GM19328 (cell line): ENCODE results near the gene TUBGCP4.

Experiments used
- ATAC-seq: cut with Tn5 transposase; IDR thresholded peaks from one replicate; pipeline ENCODE4 v1.9.1; 2021; ENCODE audit warnings: mild to moderate bottlenecking, moderate library complexity; ENCODE audit not compliant: unreplicated experiment

The TUBGCP4 gene

DNA sequence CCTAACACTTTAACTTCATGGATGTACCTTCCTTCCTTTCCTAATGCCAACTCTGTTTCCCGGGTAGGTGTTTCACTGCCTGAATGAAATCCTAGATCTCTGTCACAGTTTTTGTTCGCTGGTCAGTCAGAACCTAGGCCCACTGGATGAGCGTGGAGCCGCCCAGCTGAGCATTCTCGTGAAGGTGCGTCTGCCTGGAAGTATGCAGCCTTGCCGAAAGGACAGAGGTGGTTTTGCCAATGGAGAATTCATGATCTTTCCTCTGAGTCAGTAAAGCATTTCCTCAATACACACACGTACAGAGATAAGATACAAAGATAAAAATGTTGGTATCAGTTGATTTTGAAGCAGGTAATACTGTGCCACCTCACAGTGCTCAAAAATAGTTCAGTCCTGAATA lies 32.7 kb downstream of the TUBGCP4 start:
- no peak for ATAC-seq

DNA sequence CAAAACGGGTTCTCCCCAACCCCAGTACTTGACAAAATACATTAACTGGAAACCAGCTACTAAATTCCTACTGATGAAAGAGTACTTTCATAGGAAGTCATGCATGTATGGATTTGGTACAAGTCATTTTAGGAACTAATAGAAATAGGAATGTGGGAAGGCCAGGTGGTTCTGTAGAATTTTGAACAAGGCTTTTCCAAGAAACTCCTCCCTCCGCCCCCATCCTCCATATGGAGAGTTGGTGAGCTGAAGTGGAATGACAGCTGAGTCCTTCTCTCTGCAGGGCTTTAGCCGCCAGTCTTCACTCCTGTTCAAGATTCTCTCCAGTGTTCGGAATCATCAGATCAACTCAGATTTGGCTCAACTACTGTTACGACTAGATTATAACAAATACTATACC lies 33.2 kb downstream of the TUBGCP4 start:
- no peak for ATAC-seq

DNA sequence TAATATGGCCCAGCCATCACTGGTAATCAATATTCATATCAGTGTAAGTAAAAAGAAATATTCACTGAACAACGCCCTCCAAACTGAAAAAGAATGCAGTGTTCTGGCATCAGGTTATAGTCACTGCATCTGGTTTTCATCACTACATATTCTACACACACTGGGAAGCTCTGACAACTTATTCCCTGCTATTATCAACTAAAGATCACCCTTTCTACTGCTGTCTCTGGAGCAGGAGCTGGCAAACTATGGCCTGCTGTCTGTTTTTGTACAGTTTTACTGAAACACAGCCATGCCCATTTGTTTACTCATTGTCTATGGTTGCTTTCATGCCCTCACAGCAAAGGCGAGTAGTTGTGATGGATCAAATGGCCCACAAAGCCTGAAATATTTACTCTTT lies 35.3 kb downstream of the TUBGCP4 start:
- ATAC-seq: no peak

- ATAC-seq: no peak
Observed at GRCh38 chr15:43406808-43407207, 35.9 kb downstream of the TUBGCP4 start.

DNA sequence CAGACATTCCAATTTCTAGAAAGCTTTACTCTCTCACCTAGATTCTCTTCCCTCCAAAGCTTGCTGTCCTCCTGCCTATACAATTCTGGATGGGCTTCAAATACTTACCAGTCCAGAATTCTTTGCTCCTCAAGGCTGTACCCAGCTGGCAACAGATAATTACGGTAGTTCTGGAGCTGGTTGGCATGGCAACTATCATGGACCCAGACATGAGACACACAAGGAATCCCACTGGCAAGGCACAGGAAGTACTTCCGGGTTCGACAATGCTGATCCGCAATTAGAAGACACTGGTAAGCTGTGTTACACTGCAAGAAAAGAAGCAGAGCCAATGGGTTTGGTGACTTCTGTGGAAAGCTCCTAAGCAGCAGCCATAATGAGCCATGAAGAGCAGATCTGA lies 37.9 kb downstream of the TUBGCP4 start:
- ATAC-seq: no peak

DNA sequence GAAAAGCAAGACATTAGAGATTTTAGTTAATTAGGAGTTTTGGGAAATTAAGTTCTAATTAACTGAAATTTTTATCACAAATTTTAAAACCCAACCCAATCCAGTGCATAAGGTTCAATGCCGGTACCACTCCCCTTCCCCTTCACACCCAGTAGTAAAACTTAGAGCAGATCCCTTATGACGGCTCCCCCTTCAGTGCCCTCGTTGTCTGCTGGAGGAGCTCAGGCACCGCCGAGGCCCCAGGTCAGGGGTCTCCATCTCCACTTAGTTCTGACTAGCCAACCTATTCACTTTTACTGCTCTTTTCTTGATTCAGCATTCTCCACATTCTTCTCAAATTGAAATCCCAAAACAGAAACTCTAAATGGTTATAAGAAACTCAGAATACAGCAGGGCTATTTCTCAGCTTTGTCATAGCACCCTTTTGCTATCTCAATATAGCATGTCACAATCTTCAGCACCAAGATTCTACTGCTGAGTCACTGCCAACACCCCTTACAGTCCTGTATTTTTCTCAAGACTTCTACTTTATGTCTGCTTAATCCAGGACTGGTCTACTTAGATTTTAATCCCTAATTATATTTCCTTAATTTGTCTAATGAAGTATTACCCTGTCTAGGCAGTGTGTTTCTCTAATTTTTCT lies 39.8 kb downstream of the TUBGCP4 start:
- no peak for ATAC-seq

- ATAC-seq: no peak
Observed at GRCh38 chr15:43412096-43412495, 41.2 kb downstream of the TUBGCP4 start.

DNA sequence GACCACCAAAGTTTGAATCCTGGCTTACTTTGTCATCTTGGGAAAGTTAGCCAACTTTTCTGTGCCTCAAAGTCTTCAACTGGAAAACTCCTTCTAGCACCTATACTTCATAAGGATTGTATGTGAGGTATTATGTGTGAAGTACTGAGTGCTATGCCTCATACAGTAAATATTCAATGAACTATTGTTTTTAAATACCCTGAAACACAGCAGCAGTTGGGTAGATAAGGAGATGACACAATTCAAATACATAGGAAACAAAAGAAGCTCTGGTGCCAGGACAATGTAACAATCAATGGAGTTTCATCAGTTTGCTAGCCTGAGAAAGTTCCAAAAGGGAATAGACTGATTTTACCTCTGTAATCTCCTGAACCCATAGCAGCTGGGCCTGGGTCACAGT lies 43.3 kb downstream of the TUBGCP4 start:
- no peak for ATAC-seq

GRCh38 chr15:43420435-43420834 lies 49.5 kb downstream of the TUBGCP4 start:
- ATAC-seq: no peak

GRCh38 chr15:43420876-43421275 lies 50.0 kb downstream of the TUBGCP4 start:
- no peak for ATAC-seq

DNA sequence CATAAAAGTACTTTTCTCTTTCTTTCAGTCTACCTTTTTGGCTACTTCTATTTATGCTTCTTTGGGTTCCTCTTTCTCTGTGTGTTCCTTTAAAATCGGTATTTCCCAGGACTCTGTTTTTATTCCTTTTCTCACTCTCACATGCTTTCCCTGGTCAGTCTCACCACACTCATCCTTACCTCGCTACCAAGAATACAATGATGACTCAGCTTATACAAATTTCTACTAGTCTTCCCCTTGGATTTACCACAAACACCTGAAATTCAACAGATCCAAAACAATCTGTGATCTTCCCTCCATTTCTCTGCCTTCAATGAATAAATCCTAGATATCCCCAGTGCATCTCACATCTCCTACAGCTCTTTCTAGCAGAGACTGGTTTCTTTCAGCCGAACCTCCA lies 52.9 kb downstream of the TUBGCP4 start:
- ATAC-seq: no peak

DNA sequence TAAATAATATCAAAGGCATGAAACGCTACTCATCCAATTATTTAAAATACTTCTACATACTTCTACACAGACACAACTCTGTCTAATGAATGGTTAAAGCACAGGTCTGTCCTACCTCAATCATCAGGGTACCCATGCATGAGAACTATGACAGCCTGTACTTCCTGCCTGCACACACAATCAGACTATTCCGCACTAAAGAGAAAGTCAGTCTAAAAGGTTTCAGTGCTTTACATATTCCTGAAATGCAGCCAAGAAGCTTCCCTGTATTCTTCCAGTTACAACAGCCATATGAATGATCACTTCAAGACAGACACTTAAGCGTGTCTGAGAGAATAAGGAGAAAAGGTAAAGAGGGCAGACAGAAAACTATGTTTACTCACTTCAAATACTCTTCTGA lies 58.8 kb downstream of the TUBGCP4 start:
- no peak for ATAC-seq

GRCh38 chr15:43433165-43433564 lies 62.3 kb downstream of the TUBGCP4 start:
- no peak for ATAC-seq

DNA sequence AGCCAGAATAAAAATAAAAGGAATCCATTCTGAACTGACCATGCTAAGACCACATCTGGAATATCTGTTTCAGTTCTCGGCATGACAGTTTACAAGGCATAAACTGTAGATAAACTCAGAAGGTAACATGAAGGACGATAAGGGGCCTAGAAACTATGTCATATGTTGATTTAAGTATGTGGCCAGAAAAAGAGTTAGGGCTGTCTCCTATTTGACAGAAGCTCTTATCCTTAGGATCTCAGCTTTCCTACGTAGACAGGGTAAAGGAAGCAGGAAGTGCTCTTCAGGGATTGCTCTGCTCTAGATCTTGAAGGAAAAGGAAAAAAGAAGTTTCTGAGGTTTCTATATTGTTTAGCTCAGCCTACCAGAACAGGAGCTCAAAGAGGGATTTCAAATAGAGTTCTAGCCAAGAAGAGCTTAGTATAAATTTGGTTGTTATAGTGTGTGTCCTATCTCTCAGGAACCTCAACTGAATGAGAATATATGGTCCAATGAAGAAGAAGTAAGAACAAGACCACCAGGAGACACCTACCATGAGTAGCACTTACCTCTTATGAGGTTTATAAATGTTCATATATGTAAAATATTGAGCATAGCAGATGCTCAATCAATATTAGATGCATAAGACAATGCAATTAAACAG lies 62.9 kb downstream of the TUBGCP4 start:
- ATAC-seq: no peak

DNA sequence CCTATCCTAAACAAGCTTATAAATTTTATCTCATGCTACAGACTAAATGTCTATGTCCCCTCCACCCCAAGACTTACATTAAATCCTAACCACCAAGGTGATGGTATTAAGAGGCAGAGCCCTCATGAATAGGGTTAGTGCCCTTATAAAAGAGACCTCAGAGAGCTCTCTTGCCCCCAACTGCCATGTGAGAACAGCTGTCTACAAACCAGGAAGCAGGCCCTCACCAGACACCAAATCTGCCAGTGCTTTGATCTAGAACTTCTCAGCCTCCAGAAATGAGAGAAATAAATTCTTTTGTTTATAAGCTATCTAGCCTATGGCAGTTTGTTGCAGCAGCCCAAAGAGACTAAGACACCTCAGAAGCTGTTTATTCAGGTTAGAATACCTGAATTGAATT lies 63.5 kb downstream of the TUBGCP4 start:
- ATAC-seq: no peak

DNA sequence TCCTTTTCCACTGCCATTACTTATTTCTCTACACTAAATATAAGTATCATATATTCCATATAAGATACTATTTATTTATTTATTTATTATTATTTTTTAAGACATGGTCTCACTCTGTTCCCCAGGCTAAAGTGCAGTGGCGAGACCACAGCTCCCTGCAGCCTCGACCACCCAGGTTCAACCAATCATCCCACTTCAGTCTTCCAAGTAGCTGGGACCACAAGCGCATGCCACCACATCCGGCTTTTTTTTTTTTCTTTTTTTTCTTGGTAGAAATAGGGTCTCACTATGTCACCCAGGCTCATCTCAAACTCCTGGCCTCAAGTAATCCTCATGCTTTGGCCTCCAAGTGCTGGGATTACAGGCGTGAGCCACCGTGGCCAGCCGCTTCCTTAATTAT lies 65.5 kb downstream of the TUBGCP4 start:
- ATAC-seq: no peak

DNA sequence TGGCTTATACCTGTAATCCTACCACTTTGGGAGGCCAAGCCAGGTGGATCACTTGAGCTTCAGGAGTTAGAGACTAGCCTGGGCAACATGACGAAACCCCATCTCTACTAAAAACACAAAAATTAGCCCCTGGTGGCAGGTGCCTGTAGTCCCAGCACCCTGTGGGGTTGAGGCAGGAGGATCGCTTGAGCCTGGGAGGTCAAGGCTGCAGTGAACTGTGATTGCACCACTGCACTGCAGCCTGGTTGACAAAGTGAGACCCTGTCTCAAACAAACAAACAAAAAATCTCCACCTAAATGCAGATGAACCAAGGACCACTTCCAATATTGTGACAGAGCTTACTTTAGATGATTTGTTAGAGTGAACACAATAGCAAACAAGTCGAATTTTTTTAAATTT lies 68.4 kb downstream of the TUBGCP4 start:
- ATAC-seq: no peak

- no peak for ATAC-seq
Observed at GRCh38 chr15:43440721-43441281, 69.9 kb downstream of the TUBGCP4 start.

DNA sequence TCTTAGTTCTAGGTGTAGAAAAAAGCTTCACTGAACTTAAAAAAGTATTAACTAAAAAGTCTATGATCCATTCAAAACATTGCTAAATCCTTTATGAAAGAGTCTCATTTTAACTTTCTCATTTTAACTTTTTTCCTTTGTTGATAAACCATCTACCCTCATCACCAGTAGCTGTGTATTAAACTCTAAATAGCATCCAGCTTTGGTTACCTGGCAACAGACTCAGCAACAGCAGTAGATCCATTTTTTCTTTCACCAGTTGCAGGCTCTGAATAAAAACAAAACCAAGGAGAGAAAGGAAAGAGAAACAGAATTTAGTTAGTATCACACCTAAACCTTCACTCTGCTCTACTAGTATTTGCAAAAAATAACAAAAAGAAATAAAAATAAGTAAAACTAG lies 70.4 kb downstream of the TUBGCP4 start:
- no peak for ATAC-seq

DNA sequence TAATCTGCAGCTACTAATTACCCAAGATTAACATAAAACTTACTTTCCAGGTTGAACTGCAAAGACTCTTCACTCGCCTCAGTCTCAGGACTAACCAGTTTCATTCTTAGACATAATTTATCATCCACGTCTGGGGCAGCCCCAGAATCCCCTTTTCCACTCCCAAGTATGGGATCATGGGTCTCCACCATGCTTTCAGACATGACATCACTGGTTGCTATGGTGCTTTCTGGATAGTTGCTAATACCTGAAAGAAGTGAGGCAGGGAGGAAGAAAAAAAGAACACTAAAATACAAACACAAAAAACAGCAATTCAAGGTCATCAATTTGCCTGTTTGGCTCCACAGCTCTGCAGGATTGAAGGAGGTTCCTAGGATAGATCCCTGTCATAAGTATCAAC lies 75.4 kb downstream of the TUBGCP4 start:
- ATAC-seq: no peak

DNA sequence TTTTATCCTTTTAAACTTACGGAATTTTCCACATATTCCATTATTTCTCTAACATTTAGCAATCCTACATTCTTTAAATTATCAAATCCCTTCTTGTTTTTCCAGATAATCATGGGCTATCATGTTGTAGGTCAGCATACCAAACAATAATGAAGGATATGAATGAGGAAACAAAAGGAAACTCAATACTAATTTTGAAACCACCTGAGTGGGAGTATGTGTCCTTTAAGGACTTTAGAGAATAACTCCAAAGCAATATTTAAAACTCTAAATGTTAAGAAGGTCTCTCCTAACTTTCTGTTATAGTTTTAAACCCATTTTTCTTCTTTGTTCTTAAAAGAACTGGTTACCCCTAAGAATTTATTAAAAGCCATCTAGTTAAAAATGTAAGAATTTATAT lies 79.1 kb downstream of the TUBGCP4 start:
- no peak for ATAC-seq
